WTC11 (cell line): ENCODE measurements around the gene HSF5. TPM values are rescaled to one million over a fixed set of nuclear protein-coding genes. Genes with fewer than 3 reads are reported as not detected.

Experiments
- ATAC-seq: fragments of 200-7000 bp; cut with Tn5 transposase; 2 replicates; pipeline ENCODE4 v1.10.0; 2021; ENCODE audit warnings: mild to moderate bottlenecking, moderate library complexity
- CTCF ChIA-PET: fragments of 300-600 bp; sonication (Branson Sonifier 250); formaldehyde crosslinking; loops from one replicate; lab custom pipeline; 2021; ENCODE audit warnings: antibody characterized with exemption; lab: Charles Lee
- POLR2A ChIA-PET: fragments of 350-600 bp; sonication (Branson Sonifier 250); formaldehyde crosslinking; loops from one replicate; lab custom pipeline; 2021; ENCODE audit warnings: antibody characterized with exemption; lab: Charles Lee
- DNase-seq: peaks from one replicate; pipeline ENCODE4 v3.0.0; 2021; ENCODE audit warnings: low spot score
- H3K27ac Mint-ChIP-seq: 2 replicates; pipeline ENCODE4 v1.8.0; 2021; ENCODE audit warnings: mixed read lengths
- H3K27me3 Mint-ChIP-seq: 2 replicates; pipeline ENCODE4 v1.8.0; 2021; ENCODE audit warnings: low read depth, mild to moderate bottlenecking, moderate library complexity, mixed read lengths
- H3K36me3 Mint-ChIP-seq: 2 replicates; pipeline ENCODE4 v1.8.0; 2021; ENCODE audit warnings: mixed read lengths
- H3K4me1 Mint-ChIP-seq: 2 replicates; pipeline ENCODE4 v1.8.0; 2022; ENCODE audit warnings: mixed read lengths
- H3K4me3 Mint-ChIP-seq: 2 replicates; pipeline ENCODE4 v1.8.0; 2021; ENCODE audit warnings: mild to moderate bottlenecking, moderate library complexity, mixed read lengths
- H3K9me3 Mint-ChIP-seq: 2 replicates; pipeline ENCODE4 v1.8.0; 2021; ENCODE audit warnings: mixed read lengths
- E2F5 ChIP-seq: sonication (generic); formaldehyde crosslinking; IDR thresholded peaks from 2 replicates; pipeline ENCODE4 v1.8.1; 2022; ENCODE audit warnings: mild to moderate bottlenecking, moderate library complexity, missing genetic modification reagents
- FOXK1 ChIP-seq: sonication (generic); formaldehyde crosslinking; IDR thresholded peaks from 2 replicates; pipeline ENCODE4 v1.8.0; 2022; ENCODE audit warnings: mild to moderate bottlenecking, moderate library complexity, missing genetic modification reagents
- GABPB1 ChIP-seq: sonication (generic); formaldehyde crosslinking; IDR thresholded peaks from 2 replicates; pipeline ENCODE4 v1.8.1; 2023; ENCODE audit warnings: mild to moderate bottlenecking, missing genetic modification reagents
- GTF2I ChIP-seq: fragments of 250-450 bp; sonication (Bioruptor Pico); conservative IDR thresholded peaks from 2 replicates; pipeline ENCODE4 v1.4.0; 2021; ENCODE audit warnings: mild to moderate bottlenecking
- MXD4 ChIP-seq: fragments of 250-450 bp; sonication (Bioruptor Pico); IDR thresholded peaks from 2 replicates; pipeline ENCODE4 v1.8.0; 2021; ENCODE audit warnings: mild to moderate bottlenecking, moderate library complexity, borderline replicate concordance
- NFYB ChIP-seq: sonication (generic); formaldehyde crosslinking; conservative IDR thresholded peaks from 2 replicates; pipeline ENCODE4 v1.8.0; 2022; ENCODE audit warnings: low read depth, missing genetic modification reagents
- PRDM15 ChIP-seq: sonication (generic); formaldehyde crosslinking; IDR thresholded peaks from 2 replicates; pipeline ENCODE4 v1.8.0; 2022; ENCODE audit warnings: missing genetic modification reagents
- PRRX2 ChIP-seq: fragments of 250-450 bp; sonication (Bioruptor Pico); IDR thresholded peaks from 2 replicates; pipeline ENCODE4 v1.8.0; 2021; ENCODE audit warnings: mild to moderate bottlenecking
- RELA ChIP-seq: sonication (generic); formaldehyde crosslinking; IDR thresholded peaks from 2 replicates; pipeline ENCODE4 v1.8.1; 2022; ENCODE audit warnings: missing genetic modification reagents, mild to moderate bottlenecking, borderline replicate concordance
- SMAD4 ChIP-seq: sonication (generic); formaldehyde crosslinking; IDR thresholded peaks from 2 replicates; pipeline ENCODE4 v1.8.0; 2022; ENCODE audit warnings: mild to moderate bottlenecking, missing genetic modification reagents
- SOX15 ChIP-seq: fragments of 250-450 bp; sonication (Bioruptor Pico); IDR thresholded peaks from 2 replicates; pipeline ENCODE4 v1.9.0; 2021; ENCODE audit warnings: mild to moderate bottlenecking
- ZNF219 ChIP-seq: sonication (generic); formaldehyde crosslinking; IDR thresholded peaks from 2 replicates; pipeline ENCODE4 v1.8.0; 2023; ENCODE audit warnings: missing genetic modification reagents, mild to moderate bottlenecking, borderline replicate concordance
- ZNF263 ChIP-seq: sonication (generic); formaldehyde crosslinking; IDR thresholded peaks from 2 replicates; pipeline ENCODE4 v1.8.1; 2022; ENCODE audit warnings: low read depth, mild to moderate bottlenecking, moderate library complexity, missing genetic modification reagents
- ZNF425 ChIP-seq: fragments of 250-450 bp; sonication (Bioruptor Pico); conservative IDR thresholded peaks from 2 replicates; pipeline ENCODE4 v1.9.0; 2021; ENCODE audit warnings: mild to moderate bottlenecking
- total RNA-seq: library from RNA; stranded (reverse); gene quantifications from 3 replicates; pipeline ENCODE4 v1.2.3, GENCODE V29; 2021

HSF5 gene
- total RNA-seq, 1 experiment from 2014 or later = 0.09 TPM

GRCh38 chr17:58468944-58469343, 19.3 kb downstream of the HSF5 start:
- Mint-ChIP-seq H3K9me3 (no peaks in the 10 kb centered on the region), H3K4me3 (no peak overlapping the region), H3K36me3 (no peaks in the 10 kb centered on the region), H3K4me1 (no peaks in the 10 kb centered on the region), H3K27ac (no peak overlapping the region), H3K27me3 (peaks cover 5% of the 10 kb centered on the region; the same call in 1 of the 2 replicates)
- POLR2A ChIA-PET = no interaction called here
- CTCF ChIA-PET = interaction anchor here (0.5 to 1.0 kb wide), 3 partner anchors 152 to 269 kb away, joined by 3 to 4 read pairs (median 3); no protein-coding TSS in a partner anchor
- DNase-seq = no peak
- ATAC-seq = no peak
- TF ChIP-seq GABPB1 (CRISPR knock-in tag) (no peak), ZNF263 (CRISPR knock-in tag) (no peak), NFYB (CRISPR knock-in tag) (no peak), ZNF425 (CRISPR knock-in tag) (no peak), ZNF219 (CRISPR knock-in tag) (no peak), PRDM15 (CRISPR knock-in tag) (no peak), FOXK1 (no peak), SOX15 (no peak), E2F5 (CRISPR knock-in tag) (no peak)

GRCh38 chr17:58455491-58455890, 32.7 kb downstream of the HSF5 start:
- no peak for TF ChIP-seq SMAD4 (CRISPR knock-in tag)
- no peak for TF ChIP-seq MXD4 (CRISPR knock-in tag)
- no peak for TF ChIP-seq RELA
- no peak for TF ChIP-seq GTF2I (CRISPR knock-in tag)
- Mint-ChIP-seq H3K36me3 (no peaks in the 10 kb centered on the region), H3K4me1 (no peaks in the 10 kb centered on the region), H3K27me3 (no peaks in the 10 kb centered on the region), H3K9me3 (no peaks in the 10 kb centered on the region), H3K27ac (no peak overlapping the region), H3K4me3 (no peak overlapping the region)
- DNase-seq (no peak), ATAC-seq (no peak)
- CTCF ChIA-PET = no interaction called here
- POLR2A ChIA-PET = no interaction called here

- H3K27me3 Mint-ChIP-seq = no peaks in the 10 kb centered on the region
- no peak overlapping the region for H3K4me3 Mint-ChIP-seq
- DNase-seq (no peak), ATAC-seq (no peak)
- TF ChIP-seq PRRX2 = no peak
- ChIA-PET CTCF (interaction anchor here (1.3 kb wide), 1 partner anchor 233 kb away, joined by 4 read pairs; the partner anchor contains the start of gene MKS1), POLR2A (no interaction called here)
- no peaks in the 10 kb centered on the region for H3K4me1 Mint-ChIP-seq
- no peak overlapping the region for H3K27ac Mint-ChIP-seq
- H3K9me3 Mint-ChIP-seq = no peaks in the 10 kb centered on the region
- H3K36me3 Mint-ChIP-seq = no peaks in the 10 kb centered on the region
Measured at GRCh38 chr17:58452738-58453137, 35.5 kb downstream of the HSF5 start.
